OCI-LY7 (cell line): ENCODE data around the gene CYP8B1. TPM values are rescaled to one million over a fixed set of nuclear protein-coding genes. Genes with fewer than 3 reads are reported as not detected.

Source experiments
- total RNA-seq, 2 experiments: library from RNA; depleted of rRNA in 1 of 2; stranded (reverse); fragments of >200 nt in 1 of 2; shearing (Covaris generic) in 1 of 2; gene quantifications; 2 replicates each; pipeline ENCODE4 v1.2.3, GENCODE V29; 2014 to 2022

Gene CYP8B1
- total RNA-seq, 2 experiments from 2014 or later = not detected

Other genes starting within 250 kb of the CYP8B1 start
- gene ZBTB47, start 222.2 kb downstream of the CYP8B1 start, total RNA-seq (2014; rRNA removed; shearing (Covaris generic)) = 0.05 and 0.09 TPM in 2 replicates
- gene ZBTB47, start 222.2 kb downstream of the CYP8B1 start, total RNA-seq (2022) = not detected in 2 replicates
- gene KLHL40, start 190.3 kb downstream of the CYP8B1 start, total RNA-seq (2014; rRNA removed; shearing (Covaris generic)) = not detected in 2 replicates
- gene KLHL40, start 190.3 kb downstream of the CYP8B1 start, total RNA-seq (2022) = not detected in 2 replicates
- not detected in 2 replicates for gene HHATL, start 173.1 kb downstream of the CYP8B1 start, total RNA-seq (2014; rRNA removed; shearing (Covaris generic))
- not detected in 2 replicates for gene HHATL, start 173.1 kb downstream of the CYP8B1 start, total RNA-seq (2022)
- gene CCDC13, start 102.6 kb downstream of the CYP8B1 start, total RNA-seq (2014; rRNA removed; shearing (Covaris generic)) = 0.21 and 1.4 TPM in 2 replicates
- not detected in 2 replicates for gene CCDC13, start 102.6 kb downstream of the CYP8B1 start, total RNA-seq (2022)
- gene HIGD1A, start 71.4 kb downstream of the CYP8B1 start, total RNA-seq (2014; rRNA removed; shearing (Covaris generic)) = 57.9 and 60.4 TPM in 2 replicates
- 75.8 and 76.1 TPM in 2 replicates for gene HIGD1A, start 71.4 kb downstream of the CYP8B1 start, total RNA-seq (2022)
- not detected in 2 replicates for gene ACKR2, start 66.4 kb downstream of the CYP8B1 start, total RNA-seq (2014; rRNA removed; shearing (Covaris generic))
- 2.0 and 2.9 TPM in 2 replicates for gene ACKR2, start 66.4 kb downstream of the CYP8B1 start, total RNA-seq (2022)
- gene ZNF662, start 30.3 kb upstream of the CYP8B1 start, total RNA-seq (2014; rRNA removed; shearing (Covaris generic)) = not detected in 2 replicates
- not detected in 2 replicates for gene ZNF662, start 30.3 kb upstream of the CYP8B1 start, total RNA-seq (2022)
- not detected in 2 replicates for gene GASK1A, start 103.4 kb upstream of the CYP8B1 start, total RNA-seq (2014; rRNA removed; shearing (Covaris generic))
- gene GASK1A, start 103.4 kb upstream of the CYP8B1 start, total RNA-seq (2022) = not detected in 2 replicates
- gene POMGNT2, start 230.2 kb upstream of the CYP8B1 start, total RNA-seq (2014; rRNA removed; shearing (Covaris generic)) = not detected in 2 replicates
- gene POMGNT2, start 230.2 kb upstream of the CYP8B1 start, total RNA-seq (2022) = not detected in 2 replicates